Mesendoderm (in vitro differentiated cells): Measurements from ENCODE around the gene ITIH5.
"Not testable (repeated sequence)": the region's sequence is repeated elsewhere in the genome, so short reads cannot be mapped to it uniquely, and the experiment has no call there.

ENCODE experiments used
- DNase-seq: peaks from one replicate; pipeline ENCODE4 v3.0.0; 2013
- H2AK5ac ChIP-seq: 2 replicates; pipeline ENCODE4 v1.6.1; 2013; ENCODE audit warnings: low read length, inconsistent platforms
- H2BK120ac ChIP-seq: 2 replicates; pipeline ENCODE4 v1.6.1; 2013; ENCODE audit warnings: low read depth, mild to moderate bottlenecking, low read length, moderate library complexity, mixed read lengths
- H2BK15ac ChIP-seq: replicated peaks from 2 replicates; pipeline ENCODE4 v1.6.1; 2013; ENCODE audit warnings: low read depth, mild to moderate bottlenecking, moderate library complexity
- H2BK5ac ChIP-seq: 2 replicates; pipeline ENCODE4 v1.6.1; 2013; ENCODE audit warnings: low read length, inconsistent platforms
- H3K18ac ChIP-seq: 2 replicates; pipeline ENCODE4 v1.6.1; 2013; ENCODE audit warnings: mild to moderate bottlenecking, low read length, mixed read lengths
- H3K23ac ChIP-seq: one replicate; pipeline ENCODE4 v1.6.1; 2013; ENCODE audit warnings: low read length
- H3K27ac ChIP-seq: 2 replicates; pipeline ENCODE4 v1.5.1; 2013; ENCODE audit warnings: low read depth, mild to moderate bottlenecking, inconsistent platforms, low read length, moderate library complexity
- H3K27me3 ChIP-seq: 2 replicates; pipeline ENCODE4 v1.6.1; 2013; ENCODE audit warnings: low read length, control low read depth, mild to moderate bottlenecking, inconsistent platforms; ENCODE audit not compliant: insufficient read depth, poor library complexity
- H3K36me3 ChIP-seq: 2 replicates; pipeline ENCODE4 v1.6.1; 2013; ENCODE audit warnings: low read length, inconsistent platforms; ENCODE audit not compliant: control insufficient read depth, insufficient read depth
- H3K4ac ChIP-seq: one replicate; pipeline ENCODE4 v1.6.1; 2013; ENCODE audit warnings: low read depth, mild to moderate bottlenecking, low read length, moderate library complexity
- H3K4me1 ChIP-seq: 2 replicates; pipeline ENCODE4 v1.6.1; 2013; ENCODE audit warnings: low read depth, low read length, inconsistent platforms; ENCODE audit not compliant: control insufficient read depth
- H3K4me2 ChIP-seq: 2 replicates; pipeline ENCODE4 v1.6.1; 2013; ENCODE audit warnings: low read length
- H3K4me3 ChIP-seq: 2 replicates; pipeline ENCODE4 v1.5.1; 2013; ENCODE audit warnings: mild to moderate bottlenecking, low read length
- H3K56ac ChIP-seq: one replicate; pipeline ENCODE4 v1.6.1; 2013; ENCODE audit warnings: low read length
- H3K79me1 ChIP-seq: 2 replicates; pipeline ENCODE4 v1.6.1; 2013; ENCODE audit warnings: low read length, inconsistent platforms
- H3K79me2 ChIP-seq: 2 replicates; pipeline ENCODE4 v1.6.1; 2013; ENCODE audit warnings: mild to moderate bottlenecking, low read length; ENCODE audit not compliant: control insufficient read depth, insufficient read depth
- H3K9ac ChIP-seq: 2 replicates; pipeline ENCODE4 v1.6.1; 2013; ENCODE audit warnings: low read length, inconsistent platforms
- H4K5ac ChIP-seq: one replicate; pipeline ENCODE4 v1.6.1; 2013; ENCODE audit warnings: low read length
- H4K8ac ChIP-seq: one replicate; pipeline ENCODE4 v1.6.1; 2013; ENCODE audit warnings: low read depth, mild to moderate bottlenecking, control low read depth, low read length, moderate library complexity
- WGBS: extraction: QIAGEN DNeasy Blood & Tissue Kit; methylation state at CpG from one replicate; pipeline ENCODE4 v1.1.7; 2013; ENCODE audit warnings: low lambda C conversion rate, missing lambda C conversion rate; ENCODE audit not compliant: insufficient coverage; ENCODE audit errors: extremely low coverage; 5-methylcytosine and 5-hydroxymethylcytosine counted together

The ITIH5 gene

DNA sequence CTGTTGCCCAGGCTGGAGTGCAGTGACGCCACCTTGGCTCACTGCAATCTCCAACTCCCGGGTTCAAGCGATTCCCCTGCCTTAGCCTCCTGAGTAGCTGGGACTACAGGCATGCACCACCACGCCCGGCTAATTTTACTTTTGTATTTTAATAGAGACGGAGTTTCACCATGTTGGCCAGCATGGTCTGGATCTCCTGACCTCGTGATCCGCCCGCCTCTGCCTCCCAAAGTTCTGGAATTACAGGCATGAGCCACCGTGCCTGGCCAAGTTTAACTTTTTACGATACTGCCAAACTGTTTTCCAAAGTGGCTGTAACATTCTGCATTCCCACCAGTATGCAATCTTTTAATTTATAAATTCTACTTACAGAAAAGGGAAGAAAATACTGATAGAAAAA lies 9.7 kb downstream of the ITIH5 start:
- DNase-seq, H3K27ac ChIP-seq, H3K79me1 ChIP-seq, H4K8ac ChIP-seq, H3K79me2 ChIP-seq, H3K9ac ChIP-seq, H2AK5ac ChIP-seq, H3K18ac ChIP-seq, H3K4ac ChIP-seq, H3K23ac ChIP-seq, H2BK5ac ChIP-seq, H3K36me3 ChIP-seq, H3K27me3 ChIP-seq, H3K4me1 ChIP-seq, H2BK120ac ChIP-seq, H4K5ac ChIP-seq, H3K56ac ChIP-seq, H3K4me3 ChIP-seq, H3K4me2 ChIP-seq, H2BK15ac ChIP-seq: not testable (repeated sequence)
- whole genome bisulfite sequencing, result no CpG with 5 or more reads among the region's 11 CpGs

DNA sequence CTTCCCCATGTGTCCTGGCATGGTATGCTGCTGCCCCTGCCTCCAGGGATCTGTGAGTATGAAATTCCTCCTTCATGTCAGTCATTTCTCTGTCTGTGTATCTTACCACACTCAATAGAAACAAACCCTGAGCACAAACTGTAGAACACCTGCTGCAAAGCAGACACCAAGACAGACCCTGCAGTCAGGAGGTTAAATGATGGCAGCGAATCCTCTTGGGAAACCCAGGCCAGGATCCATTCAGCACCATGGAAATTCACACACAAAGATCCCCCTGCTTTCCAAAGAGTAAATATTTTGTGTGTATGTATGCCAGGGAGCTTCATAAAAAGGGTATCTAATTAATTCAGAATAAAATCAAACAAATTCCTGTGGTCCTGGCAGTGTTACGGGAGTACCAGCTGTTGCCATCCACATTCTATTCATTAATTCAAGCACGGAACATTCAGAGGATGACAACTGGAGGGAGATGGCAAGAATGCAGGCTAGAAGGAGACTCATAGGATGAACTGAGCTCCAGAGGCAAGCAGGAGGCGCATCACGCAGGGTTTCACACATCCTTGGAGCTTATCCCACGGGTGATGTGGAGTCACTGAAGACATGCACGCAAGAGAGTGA lies 14.8 kb downstream of the ITIH5 start:
- no CpG with 5 or more reads among the region's 7 CpGs for WGBS
- DNase-seq, result no peak

DNA sequence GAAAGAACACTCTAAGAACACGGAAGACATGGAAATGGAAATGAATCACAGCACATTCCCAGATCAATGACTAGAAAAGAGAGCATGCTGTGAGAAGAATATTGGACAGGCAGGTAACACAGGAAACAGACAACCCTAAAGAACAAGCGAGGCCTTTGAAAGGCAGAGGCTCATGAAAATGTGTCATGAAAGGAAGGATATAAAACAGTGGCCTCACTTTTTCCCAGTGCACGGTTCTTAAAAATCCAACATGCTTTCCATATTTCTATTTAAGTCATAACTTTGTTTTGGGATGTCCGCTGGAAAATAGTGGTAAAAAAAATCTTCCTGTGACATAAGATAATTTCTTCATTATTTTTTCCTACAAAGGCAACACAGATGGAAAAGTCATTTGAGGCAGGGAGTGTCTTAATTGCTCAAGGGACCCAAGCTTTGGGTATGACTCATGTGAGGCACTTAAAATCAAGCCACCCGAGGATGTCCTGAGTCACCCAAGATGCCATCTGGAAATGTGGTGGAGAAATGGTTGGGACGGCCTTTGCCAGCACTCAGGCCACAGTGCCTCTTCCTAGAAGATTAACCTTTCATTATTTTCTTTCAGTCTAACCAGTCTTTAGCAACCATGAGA lies 17.0 kb downstream of the ITIH5 start:
- WGBS, result no CpG with 5 or more reads among the region's 6 CpGs

More for the DNA sequence above, 14.8 kb downstream of the ITIH5 start:
- no peak overlapping the region for H3K23ac ChIP-seq
- no peak overlapping the region for H3K56ac ChIP-seq
- no peak overlapping the region for H2BK5ac ChIP-seq
- H2BK15ac ChIP-seq, result no peak overlapping the region
- no peak overlapping the region for H3K9ac ChIP-seq
- no peak overlapping the region for H3K27ac ChIP-seq
- no peak overlapping the region for H3K18ac ChIP-seq
- H4K8ac ChIP-seq, result no peak overlapping the region
- no peaks in the 10 kb centered on the region for H3K36me3 ChIP-seq
- H3K4ac ChIP-seq, result no peak overlapping the region
- H3K4me3 ChIP-seq, result no peak overlapping the region
- no peak overlapping the region for H2AK5ac ChIP-seq
- H3K4me1 ChIP-seq, result no peaks in the 10 kb centered on the region
- no peaks in the 10 kb centered on the region for H3K27me3 ChIP-seq
- H2BK120ac ChIP-seq, result no peak overlapping the region
- no peak overlapping the region for H3K4me2 ChIP-seq
- H3K79me2 ChIP-seq, result no peaks in the 10 kb centered on the region
- no peaks in the 10 kb centered on the region for H3K79me1 ChIP-seq
- no peak overlapping the region for H4K5ac ChIP-seq

DNA sequence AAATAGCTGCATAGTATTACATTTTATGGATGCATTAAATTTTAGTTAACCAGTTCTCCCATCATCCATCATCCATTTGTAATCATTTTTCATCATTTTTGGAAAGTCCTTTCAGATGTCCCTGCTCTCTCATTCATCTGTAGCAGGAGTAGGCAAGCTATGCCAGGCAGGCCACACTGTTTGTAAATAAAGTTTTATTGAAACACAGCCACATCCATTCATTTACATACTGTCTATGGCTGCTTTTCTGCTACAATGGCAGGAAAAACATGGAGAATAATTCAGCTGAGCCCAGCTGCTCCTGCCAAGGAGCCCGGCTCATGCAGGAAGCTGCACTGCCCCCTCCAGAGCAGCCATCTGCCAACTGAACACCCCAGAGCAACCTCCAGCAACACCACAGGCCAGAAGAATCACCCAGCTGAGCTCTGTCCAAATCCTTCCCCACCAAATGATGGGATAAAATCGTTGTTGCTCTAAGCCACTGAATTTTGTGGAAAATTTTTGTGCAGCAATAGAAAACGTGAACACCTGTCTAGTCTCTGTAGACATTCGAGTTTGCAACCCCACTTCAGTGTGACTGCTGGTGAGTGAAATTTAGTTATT lies 19.6 kb downstream of the ITIH5 start:
- Histone ChIP-seq H2BK5ac (no peak overlapping the region), H3K27ac (no peak overlapping the region), H3K4me3 (no peak overlapping the region), H2BK15ac (no peak overlapping the region), H3K23ac (no peak overlapping the region), H4K8ac (no peak overlapping the region), H3K79me1 (no peaks in the 10 kb centered on the region), H4K5ac (no peak overlapping the region), H2AK5ac (no peak overlapping the region), H3K9ac (no peak overlapping the region), H3K79me2 (no peaks in the 10 kb centered on the region), H3K4me1 (no peaks in the 10 kb centered on the region), H3K4me2 (no peak overlapping the region), H3K56ac (no peak overlapping the region), H2BK120ac (no peak overlapping the region), H3K27me3 (no peaks in the 10 kb centered on the region), H3K36me3 (no peaks in the 10 kb centered on the region), H3K18ac (no peak overlapping the region), H3K4ac (no peak overlapping the region)
- WGBS, result no CpG with 5 or more reads among the region's 4 CpGs
- no peak for DNase-seq

More for the DNA sequence above, 17.0 kb downstream of the ITIH5 start:
- Histone ChIP-seq H4K8ac (no peak overlapping the region), H3K36me3 (no peaks in the 10 kb centered on the region), H3K79me1 (no peaks in the 10 kb centered on the region), H3K9ac (no peak overlapping the region), H2AK5ac (no peak overlapping the region), H3K4me3 (no peak overlapping the region), H3K56ac (no peak overlapping the region), H3K4me1 (no peaks in the 10 kb centered on the region), H3K27ac (no peak overlapping the region), H2BK5ac (no peak overlapping the region), H3K4ac (no peak overlapping the region), H3K18ac (no peak overlapping the region), H3K27me3 (no peaks in the 10 kb centered on the region), H2BK15ac (no peak overlapping the region), H3K23ac (no peak overlapping the region), H3K79me2 (no peaks in the 10 kb centered on the region), H2BK120ac (no peak overlapping the region), H4K5ac (no peak overlapping the region), H3K4me2 (no peak overlapping the region)
- DNase-seq, result no peak

DNA sequence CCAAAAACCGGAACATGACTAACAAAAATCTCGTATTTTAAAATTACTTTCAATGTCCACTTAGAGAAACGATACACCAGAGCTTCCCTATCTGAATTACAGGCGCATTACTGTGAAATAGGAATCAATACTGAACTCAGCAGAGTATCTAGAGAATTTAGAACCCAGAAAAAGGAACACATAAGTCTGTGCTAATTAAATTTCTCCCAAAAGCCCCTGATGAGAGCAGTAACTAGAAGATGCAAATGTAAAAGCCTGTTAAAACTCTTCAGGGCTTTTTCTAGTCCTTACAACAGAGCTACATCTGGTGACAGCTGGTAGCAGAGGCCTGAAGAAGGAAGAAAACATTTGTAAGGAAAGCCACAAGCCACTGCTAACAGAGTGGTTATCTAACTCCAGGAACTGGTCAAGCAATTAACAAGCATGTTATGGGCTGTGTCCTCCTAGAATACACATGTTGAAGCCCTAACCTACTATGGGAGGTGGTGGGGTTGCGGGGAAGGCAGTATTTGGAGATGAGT lies 24.2 kb downstream of the ITIH5 start:
- no peak overlapping the region for H3K56ac ChIP-seq
- no peak overlapping the region for H3K4me3 ChIP-seq
- H2AK5ac ChIP-seq, result no peak overlapping the region
- H2BK5ac ChIP-seq, result no peak overlapping the region
- H4K5ac ChIP-seq, result no peak overlapping the region
- no peak overlapping the region for H3K23ac ChIP-seq
- H3K27me3 ChIP-seq, result no peaks in the 10 kb centered on the region
- WGBS, result no CpG with 5 or more reads among the region's 5 CpGs
- no peak overlapping the region for H3K18ac ChIP-seq
- H3K79me2 ChIP-seq, result no peaks in the 10 kb centered on the region
- no peaks in the 10 kb centered on the region for H3K79me1 ChIP-seq
- H3K27ac ChIP-seq, result no peak overlapping the region
- DNase-seq, result no peak
- H3K4me1 ChIP-seq, result no peaks in the 10 kb centered on the region
- no peak overlapping the region for H3K4ac ChIP-seq
- H3K9ac ChIP-seq, result no peak overlapping the region
- no peak overlapping the region for H2BK15ac ChIP-seq
- H4K8ac ChIP-seq, result no peak overlapping the region
- no peak overlapping the region for H3K4me2 ChIP-seq
- no peak overlapping the region for H2BK120ac ChIP-seq
- H3K36me3 ChIP-seq, result no peaks in the 10 kb centered on the region
